Neural crest cell (in vitro differentiated cells): ENCODE data around the gene CGB2. TPM values are rescaled to one million over a fixed set of nuclear protein-coding genes. Genes with fewer than 3 reads are reported as not detected.
"Not testable (repeated sequence)": the region's sequence is repeated elsewhere in the genome, so short reads cannot be mapped to it uniquely, and the experiment has no call there.

Source experiments
- DNase-seq: peaks from one replicate; pipeline ENCODE4 v3.0.0; 2021; ENCODE audit warnings: low read depth, mixed read lengths, low spot score
- H3K27ac Mint-ChIP-seq: one replicate; pipeline ENCODE4 v1.8.0; 2021; ENCODE audit warnings: mild to moderate bottlenecking, mixed read lengths; ENCODE audit not compliant: unreplicated experiment
- H3K27me3 Mint-ChIP-seq: 2 replicates; pipeline ENCODE4 v1.8.0; 2021; ENCODE audit warnings: low read depth, mild to moderate bottlenecking, mixed read lengths
- H3K36me3 Mint-ChIP-seq: 2 replicates; pipeline ENCODE4 v1.8.0; 2021; ENCODE audit warnings: low read depth, mild to moderate bottlenecking, mixed read lengths
- H3K4me1 Mint-ChIP-seq: 2 replicates; pipeline ENCODE4 v1.8.0; 2021; ENCODE audit warnings: mixed read lengths
- H3K4me3 Mint-ChIP-seq: one replicate; pipeline ENCODE4 v1.8.0; 2021; ENCODE audit warnings: mild to moderate bottlenecking, mixed read lengths
- H3K9me3 Mint-ChIP-seq: 2 replicates; pipeline ENCODE4 v1.8.0; 2021; ENCODE audit warnings: mixed read lengths
- CTCF ChIP-seq: fragments of 200-600 bp; sonication (generic); conservative IDR thresholded peaks from 2 replicates; pipeline ENCODE4 v1.5.0; 2021; ENCODE audit warnings: antibody characterized with exemption, mild to moderate bottlenecking
- total RNA-seq: library from RNA; stranded (reverse); gene quantifications from 2 replicates; pipeline ENCODE4 v1.2.1, GENCODE V29; 2021

Gene CGB2
- total RNA-seq, 1 donor from 2014 or later: not detected

DNA sequence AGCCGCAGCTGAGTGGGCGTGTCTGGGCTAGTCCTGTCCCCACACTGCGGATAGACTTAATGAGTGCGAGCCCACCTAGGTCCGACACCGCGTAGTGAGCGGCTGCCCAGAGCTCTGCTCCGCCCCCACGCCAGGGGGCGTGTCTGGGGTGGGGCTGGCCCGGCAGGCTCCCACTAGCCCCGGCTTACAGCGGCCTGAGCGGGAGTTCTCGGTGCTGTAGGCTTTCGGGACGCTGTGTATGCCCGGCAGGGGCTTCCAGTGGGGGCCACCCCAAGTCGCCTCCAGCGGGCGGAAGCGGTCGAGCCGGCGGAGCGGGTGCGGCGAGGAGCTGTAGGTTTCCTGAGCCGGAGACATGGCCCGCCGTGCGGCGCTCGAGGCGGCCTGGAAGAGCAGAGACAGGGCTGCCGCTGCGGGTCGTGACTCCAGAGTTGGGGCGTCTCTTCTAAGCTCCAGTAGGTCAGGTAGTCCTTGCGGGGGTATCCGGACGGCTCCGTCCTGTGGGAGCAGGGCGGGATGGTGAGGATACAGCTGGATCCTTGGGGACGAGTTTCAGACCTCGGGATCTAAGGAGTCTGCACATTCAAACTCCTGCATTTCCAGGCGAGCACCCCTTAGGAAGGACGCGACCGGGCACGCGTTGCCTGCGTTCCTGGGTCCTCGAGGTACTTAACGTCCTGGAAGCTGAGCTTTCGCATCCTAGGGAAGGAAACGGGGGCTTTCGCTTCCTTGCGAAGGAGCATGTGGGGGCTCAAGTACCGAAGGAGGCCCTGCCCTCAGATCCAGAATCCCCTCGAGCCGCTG, 24.6 kb downstream of the CGB2 start:
- peak; percentile 51 for TF ChIP-seq CTCF
- Mint-ChIP-seq H3K4me3 (peak overlapping the region; percentile 38), H3K27ac (no peak overlapping the region), H3K36me3 (no peaks in the 10 kb centered on the region), H3K27me3 (peaks cover 64% of the 10 kb centered on the region), H3K9me3 (no peaks in the 10 kb centered on the region), H3K4me1 (peaks cover 10% of the 10 kb centered on the region)
- DNase-seq: peak; percentile 53

DNA sequence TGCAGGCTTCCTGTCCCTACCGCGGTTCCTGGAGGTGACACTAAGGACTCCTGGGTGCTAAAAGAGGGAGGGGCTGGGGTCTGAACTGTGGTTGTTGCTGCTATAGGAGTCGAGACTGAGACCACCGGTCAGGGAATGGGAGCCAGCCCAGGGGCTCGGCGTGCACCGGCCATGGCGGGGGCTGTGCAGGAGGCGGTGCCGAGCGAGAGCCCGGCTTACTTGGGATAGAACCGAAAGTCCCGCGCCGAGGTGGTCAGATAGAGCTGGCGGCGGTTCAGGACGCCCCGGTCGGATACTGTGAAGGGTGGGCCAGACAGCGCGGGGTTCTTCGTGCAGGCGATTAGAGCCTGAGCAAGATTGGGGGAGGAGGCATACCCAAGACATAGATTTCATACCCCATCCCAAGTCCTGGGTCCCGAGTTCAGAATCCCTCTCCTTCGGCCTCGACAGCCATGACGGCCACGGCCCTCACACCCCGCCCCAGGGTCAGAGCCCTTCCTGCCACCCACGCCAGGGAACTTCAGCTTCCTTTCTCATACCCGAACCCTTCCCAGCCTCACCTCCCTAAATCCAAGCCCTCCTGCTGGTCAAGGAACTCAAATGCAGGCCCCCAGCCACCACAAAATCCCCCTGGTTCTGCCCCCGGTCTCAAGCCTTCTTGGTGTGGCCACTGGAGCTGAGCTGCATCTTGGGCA, 25.4 kb downstream of the CGB2 start:
- not testable (repeated sequence) for H3K4me1 Mint-ChIP-seq, H3K9me3 Mint-ChIP-seq, H3K27ac Mint-ChIP-seq, H3K36me3 Mint-ChIP-seq, DNase-seq
- H3K4me3 Mint-ChIP-seq: peak overlapping the region; percentile 79
- H3K27me3 Mint-ChIP-seq: peaks cover 64% of the 10 kb centered on the region

DNA sequence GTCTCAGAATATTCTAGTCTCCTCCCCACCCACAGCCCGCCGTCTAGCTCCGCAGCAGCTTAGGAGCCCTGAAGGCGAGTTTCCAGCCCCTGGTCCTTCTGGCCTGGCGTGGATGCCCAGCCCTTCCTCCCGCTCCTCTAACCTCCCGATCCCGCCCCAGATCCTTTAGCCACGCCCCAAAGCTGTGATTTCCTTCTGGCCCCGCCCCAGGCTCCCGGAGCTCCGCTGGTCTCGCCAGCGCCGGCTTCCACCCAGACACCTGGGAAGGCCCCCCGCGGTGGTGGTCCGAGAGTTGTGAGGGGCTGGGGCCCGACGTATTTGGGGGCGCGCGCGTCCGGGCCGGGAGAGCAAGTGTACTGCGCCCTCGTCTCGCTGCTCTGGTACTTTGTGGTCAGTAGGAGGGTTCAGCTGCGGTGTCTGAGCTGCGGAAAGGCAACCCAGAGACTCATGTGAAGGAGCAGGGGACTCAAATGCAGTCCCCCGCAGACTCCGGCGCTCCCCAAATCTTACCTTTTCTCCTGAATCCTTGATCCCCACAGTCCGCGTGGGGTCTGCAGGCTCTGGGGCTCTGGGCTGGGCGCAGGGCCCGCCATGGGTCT, 26.0 kb downstream of the CGB2 start, which contains the start of gene CGB7:
Gene CGB7, minus strand, starts transcription at position 114 of the 599 bp plus-strand sequence. CDS start 2,374 bp downstream, outside the sequence.
- Mint-ChIP-seq H3K4me1 (peaks cover 10% of the 10 kb centered on the region), H3K9me3 (no peaks in the 10 kb centered on the region), H3K27me3 (peaks cover 64% of the 10 kb centered on the region), H3K36me3 (no peaks in the 10 kb centered on the region), H3K4me3 (peak within 1 kb of the TSS; percentile 79), H3K27ac (no peak within 1 kb of the TSS)
- peak; percentile 68 for DNase-seq
- no peak for TF ChIP-seq CTCF

DNA sequence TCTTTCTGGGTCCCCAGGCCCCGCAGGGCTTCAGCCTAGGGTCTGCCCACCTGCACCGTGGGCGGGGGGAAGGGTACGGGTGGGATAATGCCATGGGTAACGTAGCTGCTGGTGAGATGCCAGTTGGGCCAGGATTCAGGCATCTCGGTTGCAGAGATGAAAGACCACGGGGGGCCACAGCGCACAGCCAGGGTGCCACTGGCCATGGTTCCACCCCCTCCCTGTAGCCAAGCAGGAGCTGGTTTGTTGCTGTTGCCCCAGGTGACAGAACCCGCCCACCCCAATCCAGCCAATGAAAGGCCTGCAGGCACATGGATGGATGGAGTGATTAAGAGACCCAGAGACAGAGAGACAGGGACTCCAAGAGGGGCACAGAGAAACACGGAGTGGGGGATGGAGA, 26.9 kb downstream of the CGB2 start:
- no peak for TF ChIP-seq CTCF
- Mint-ChIP-seq H3K27ac (no peak overlapping the region), H3K9me3 (no peaks in the 10 kb centered on the region), H3K27me3 (peaks cover 71% of the 10 kb centered on the region), H3K36me3 (no peaks in the 10 kb centered on the region), H3K4me3 (no peak overlapping the region), H3K4me1 (peaks cover 10% of the 10 kb centered on the region)
- DNase-seq: no peak

- Mint-ChIP-seq H3K4me3 (peak overlapping the region; percentile 4), H3K36me3 (no peaks in the 10 kb centered on the region), H3K9me3 (no peaks in the 10 kb centered on the region), H3K4me1 (peaks cover 10% of the 10 kb centered on the region), H3K27ac (no peak overlapping the region), H3K27me3 (peaks cover 76% of the 10 kb centered on the region)
- DNase-seq: no peak
- TF ChIP-seq CTCF: no peak
These were observed 27.4 kb downstream of the CGB2 start for GRCh38 chr19:49059053-49059452.
